ENCODE measurements around the gene IGSF5.

GRCh38 chr21:39776589-39776988 is 31.6 kb downstream of the IGSF5 start:
- TF ChIP-seq, protein P1, sequence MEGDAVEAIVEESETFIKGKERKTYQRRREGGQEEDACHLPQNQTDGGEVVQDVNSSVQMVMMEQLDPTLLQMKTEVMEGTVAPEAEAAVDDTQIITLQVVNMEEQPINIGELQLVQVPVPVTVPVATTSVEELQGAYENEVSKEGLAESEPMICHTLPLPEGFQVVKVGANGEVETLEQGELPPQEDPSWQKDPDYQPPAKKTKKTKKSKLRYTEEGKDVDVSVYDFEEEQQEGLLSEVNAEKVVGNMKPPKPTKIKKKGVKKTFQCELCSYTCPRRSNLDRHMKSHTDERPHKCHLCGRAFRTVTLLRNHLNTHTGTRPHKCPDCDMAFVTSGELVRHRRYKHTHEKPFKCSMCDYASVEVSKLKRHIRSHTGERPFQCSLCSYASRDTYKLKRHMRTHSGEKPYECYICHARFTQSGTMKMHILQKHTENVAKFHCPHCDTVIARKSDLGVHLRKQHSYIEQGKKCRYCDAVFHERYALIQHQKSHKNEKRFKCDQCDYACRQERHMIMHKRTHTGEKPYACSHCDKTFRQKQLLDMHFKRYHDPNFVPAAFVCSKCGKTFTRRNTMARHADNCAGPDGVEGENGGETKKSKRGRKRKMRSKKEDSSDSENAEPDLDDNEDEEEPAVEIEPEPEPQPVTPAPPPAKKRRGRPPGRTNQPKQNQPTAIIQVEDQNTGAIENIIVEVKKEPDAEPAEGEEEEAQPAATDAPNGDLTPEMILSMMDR (IDR thresholded peaks at IDR 0.05) = no peak
- no peak for TF ChIP-seq POLR2AphosphoS5 (IDR thresholded peaks at IDR 0.05)

Measured in stomach (tissue), 4 donors.